K562 (cell line): Measurements from ENCODE around the gene WASL. TPM values are rescaled to one million over a fixed set of nuclear protein-coding genes. Genes with fewer than 3 reads are reported as not detected.
A peak's percentile ranks its signal among the peaks of the same experiment; 100 is the strongest.

Experiments used
- BRD9 ChIP-seq: fragments of 450-650 bp; IDR thresholded peaks from 2 replicates; pipeline ENCODE4 v1.6.1; 2018; ENCODE audit warnings: low read depth; ENCODE audit not compliant: partially characterized antibody
- HLTF ChIP-seq: fragments of 450-650 bp; IDR thresholded peaks from 2 replicates; pipeline ENCODE4 v1.6.1; 2016
- XRCC3 ChIP-seq: fragments of 450-650 bp; IDR thresholded peaks from 2 replicates; pipeline ENCODE4 v1.6.1; 2017; ENCODE audit warnings: mild to moderate bottlenecking, moderate library complexity
- ZKSCAN1 ChIP-seq: fragments of 150-350 bp; IDR thresholded peaks from 2 replicates; pipeline ENCODE4 v1.6.1; 2016; ENCODE audit warnings: low read depth, low read length
- ZNF324 ChIP-seq: fragments of 250-450 bp; sonication (Bioruptor Pico); IDR thresholded peaks from 2 replicates; pipeline ENCODE4 v1.4.0; 2020; ENCODE audit warnings: mild to moderate bottlenecking
- polyA plus RNA-seq, 8 experiments: library from polyadenylated mRNA; depleted of rRNA in 4 of 8; stranded (reverse) in 5 of 8; unstranded in 3 of 8; fragments of >200 nt; fragmentation: Nextera tagmentation in 2 of 8; fragmentation: Illumina TruSeq in 1 of 8; extraction: Ambion mirVana in 2 of 8; extraction: Trizol in 1 of 8; gene quantifications; 2 replicates each; pipeline versions ENCODE4 v1.2.1 to v1.2.3, GENCODE V29; 2011 to 2014; ENCODE audit warnings: inconsistent platforms in 1 of 8, missing spikeins in 1 of 8
- total RNA-seq, 7 experiments: library from RNA; depleted of rRNA in 6 of 7; stranded (reverse); fragments of >200 nt in 6 of 7; fragmentation: Illumina TruSeq in 2 of 7; extraction: Trizol in 2 of 7; gene quantifications; 2 replicates each; pipeline versions ENCODE4 v1.2.1 to v1.2.3, GENCODE V29; 2011 to 2021; ENCODE audit warnings: low replicate concordance in 1 of 7
- TF ChIP-seq, protein P1 (sequence below): fragments of 450-650 bp; IDR thresholded peaks from 2 replicates; pipeline ENCODE4 v1.6.1; 2016; ENCODE audit warnings: low read depth
- TF ChIP-seq, protein P2 (sequence below): sonication (generic); formaldehyde crosslinking; IDR thresholded peaks from 2 replicates; pipeline ENCODE4 v1.8.0; 2023; ENCODE audit warnings: mild to moderate bottlenecking, missing genetic modification reagents
- TF ChIP-seq, protein P3 (sequence below), 2 experiments: fragments of 450-650 bp; formaldehyde crosslinking in 1 of 2; IDR thresholded peaks; 2 replicates each; pipeline versions ENCODE4 v1.4.0 to v1.6.1; 2014 to 2020; ENCODE audit warnings: mild to moderate bottlenecking in 2 of 2, borderline replicate concordance in 1 of 2, low read depth in 1 of 2

WASL gene
- total and polyA plus RNA-seq, 9 of the 15 experiments (the other 6 are each of a cell fraction or from before 2014, with no cell fraction given) = 3.2 to 13.9 (median 8.3) TPM

DNA sequence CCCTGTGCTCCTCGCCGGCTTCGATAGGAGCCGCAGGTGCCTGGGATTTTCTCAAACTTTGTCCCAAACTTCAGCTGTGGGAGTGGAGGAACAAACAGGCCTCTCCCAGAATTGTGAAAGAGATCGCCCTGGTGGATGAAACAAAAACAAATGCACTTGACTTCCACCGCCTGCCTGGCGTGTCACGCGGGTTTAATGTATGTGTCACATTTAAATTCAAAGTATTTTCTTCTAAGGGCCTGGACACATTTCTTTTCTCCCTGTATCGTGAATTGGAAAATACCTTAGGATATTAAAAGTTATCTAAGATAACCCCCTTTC is 694 bp upstream of the WASL start (continued):
- TF ChIP-seq, protein P1, sequence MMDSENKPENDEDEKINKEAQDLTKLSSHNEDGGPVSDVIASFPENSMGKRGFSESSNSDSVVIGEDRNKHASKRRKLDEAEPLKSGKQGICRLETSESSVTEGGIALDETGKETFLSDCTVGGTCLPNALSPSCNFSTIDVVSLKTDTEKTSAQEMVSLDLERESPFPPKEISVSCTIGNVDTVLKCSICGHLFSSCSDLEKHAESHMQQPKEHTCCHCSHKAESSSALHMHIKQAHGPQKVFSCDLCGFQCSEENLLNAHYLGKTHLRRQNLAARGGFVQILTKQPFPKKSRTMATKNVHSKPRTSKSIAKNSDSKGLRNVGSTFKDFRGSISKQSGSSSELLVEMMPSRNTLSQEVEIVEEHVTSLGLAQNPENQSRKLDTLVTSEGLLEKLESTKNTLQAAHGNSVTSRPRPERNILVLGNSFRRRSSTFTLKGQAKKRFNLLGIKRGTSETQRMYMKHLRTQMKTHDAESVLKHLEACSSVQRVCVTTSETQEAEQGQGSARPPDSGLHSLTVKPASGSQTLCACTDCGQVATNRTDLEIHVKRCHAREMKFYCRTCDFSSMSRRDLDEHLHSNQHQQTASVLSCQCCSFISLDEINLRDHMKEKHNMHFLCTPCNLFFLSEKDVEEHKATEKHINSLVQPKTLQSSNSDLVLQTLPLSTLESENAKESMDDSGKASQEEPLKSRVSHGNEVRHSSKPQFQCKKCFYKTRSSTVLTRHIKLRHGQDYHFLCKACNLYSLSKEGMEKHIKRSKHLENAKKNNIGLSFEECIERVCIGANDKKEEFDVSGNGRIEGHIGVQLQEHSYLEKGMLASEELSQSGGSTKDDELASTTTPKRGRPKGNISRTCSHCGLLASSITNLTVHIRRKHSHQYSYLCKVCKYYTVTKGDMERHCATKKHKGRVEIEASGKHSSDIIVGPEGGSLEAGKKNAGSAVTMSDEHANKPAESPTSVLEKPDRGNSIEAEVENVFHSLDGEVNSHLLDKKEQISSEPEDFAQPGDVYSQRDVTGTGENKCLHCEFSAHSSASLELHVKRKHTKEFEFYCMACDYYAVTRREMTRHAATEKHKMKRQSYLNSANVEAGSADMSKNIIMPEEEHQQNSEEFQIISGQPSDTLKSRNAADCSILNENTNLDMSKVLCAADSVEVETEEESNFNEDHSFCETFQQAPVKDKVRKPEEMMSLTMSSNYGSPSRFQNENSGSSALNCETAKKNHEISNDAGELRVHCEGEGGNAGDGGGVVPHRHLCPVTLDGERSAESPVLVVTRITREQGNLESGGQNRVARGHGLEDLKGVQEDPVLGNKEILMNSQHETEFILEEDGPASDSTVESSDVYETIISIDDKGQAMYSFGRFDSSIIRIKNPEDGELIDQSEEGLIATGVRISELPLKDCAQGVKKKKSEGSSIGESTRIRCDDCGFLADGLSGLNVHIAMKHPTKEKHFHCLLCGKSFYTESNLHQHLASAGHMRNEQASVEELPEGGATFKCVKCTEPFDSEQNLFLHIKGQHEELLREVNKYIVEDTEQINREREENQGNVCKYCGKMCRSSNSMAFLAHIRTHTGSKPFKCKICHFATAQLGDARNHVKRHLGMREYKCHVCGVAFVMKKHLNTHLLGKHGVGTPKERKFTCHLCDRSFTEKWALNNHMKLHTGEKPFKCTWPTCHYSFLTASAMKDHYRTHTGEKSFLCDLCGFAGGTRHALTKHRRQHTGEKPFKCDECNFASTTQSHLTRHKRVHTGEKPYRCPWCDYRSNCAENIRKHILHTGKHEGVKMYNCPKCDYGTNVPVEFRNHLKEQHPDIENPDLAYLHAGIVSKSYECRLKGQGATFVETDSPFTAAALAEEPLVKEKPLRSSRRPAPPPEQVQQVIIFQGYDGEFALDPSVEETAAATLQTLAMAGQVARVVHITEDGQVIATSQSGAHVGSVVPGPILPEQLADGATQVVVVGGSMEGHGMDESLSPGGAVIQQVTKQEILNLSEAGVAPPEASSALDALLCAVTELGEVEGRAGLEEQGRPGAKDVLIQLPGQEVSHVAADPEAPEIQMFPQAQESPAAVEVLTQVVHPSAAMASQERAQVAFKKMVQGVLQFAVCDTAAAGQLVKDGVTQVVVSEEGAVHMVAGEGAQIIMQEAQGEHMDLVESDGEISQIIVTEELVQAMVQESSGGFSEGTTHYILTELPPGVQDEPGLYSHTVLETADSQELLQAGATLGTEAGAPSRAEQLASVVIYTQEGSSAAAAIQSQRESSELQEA = no peak
- TF ChIP-seq ZKSCAN1 (no peak), XRCC3 (no peak), BRD9 (peak; percentile 84), HLTF (0 out of 2 replicates have a peak, but pooled peaks have one; percentile 7), ZNF324 (CRISPR knock-in tag) (no peak)
- TF ChIP-seq, protein P2, sequence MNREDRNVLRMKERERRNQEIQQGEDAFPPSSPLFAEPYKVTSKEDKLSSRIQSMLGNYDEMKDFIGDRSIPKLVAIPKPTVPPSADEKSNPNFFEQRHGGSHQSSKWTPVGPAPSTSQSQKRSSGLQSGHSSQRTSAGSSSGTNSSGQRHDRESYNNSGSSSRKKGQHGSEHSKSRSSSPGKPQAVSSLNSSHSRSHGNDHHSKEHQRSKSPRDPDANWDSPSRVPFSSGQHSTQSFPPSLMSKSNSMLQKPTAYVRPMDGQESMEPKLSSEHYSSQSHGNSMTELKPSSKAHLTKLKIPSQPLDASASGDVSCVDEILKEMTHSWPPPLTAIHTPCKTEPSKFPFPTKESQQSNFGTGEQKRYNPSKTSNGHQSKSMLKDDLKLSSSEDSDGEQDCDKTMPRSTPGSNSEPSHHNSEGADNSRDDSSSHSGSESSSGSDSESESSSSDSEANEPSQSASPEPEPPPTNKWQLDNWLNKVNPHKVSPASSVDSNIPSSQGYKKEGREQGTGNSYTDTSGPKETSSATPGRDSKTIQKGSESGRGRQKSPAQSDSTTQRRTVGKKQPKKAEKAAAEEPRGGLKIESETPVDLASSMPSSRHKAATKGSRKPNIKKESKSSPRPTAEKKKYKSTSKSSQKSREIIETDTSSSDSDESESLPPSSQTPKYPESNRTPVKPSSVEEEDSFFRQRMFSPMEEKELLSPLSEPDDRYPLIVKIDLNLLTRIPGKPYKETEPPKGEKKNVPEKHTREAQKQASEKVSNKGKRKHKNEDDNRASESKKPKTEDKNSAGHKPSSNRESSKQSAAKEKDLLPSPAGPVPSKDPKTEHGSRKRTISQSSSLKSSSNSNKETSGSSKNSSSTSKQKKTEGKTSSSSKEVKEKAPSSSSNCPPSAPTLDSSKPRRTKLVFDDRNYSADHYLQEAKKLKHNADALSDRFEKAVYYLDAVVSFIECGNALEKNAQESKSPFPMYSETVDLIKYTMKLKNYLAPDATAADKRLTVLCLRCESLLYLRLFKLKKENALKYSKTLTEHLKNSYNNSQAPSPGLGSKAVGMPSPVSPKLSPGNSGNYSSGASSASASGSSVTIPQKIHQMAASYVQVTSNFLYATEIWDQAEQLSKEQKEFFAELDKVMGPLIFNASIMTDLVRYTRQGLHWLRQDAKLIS (CRISPR knock-in tag) = no peak
- TF ChIP-seq, protein P3, sequence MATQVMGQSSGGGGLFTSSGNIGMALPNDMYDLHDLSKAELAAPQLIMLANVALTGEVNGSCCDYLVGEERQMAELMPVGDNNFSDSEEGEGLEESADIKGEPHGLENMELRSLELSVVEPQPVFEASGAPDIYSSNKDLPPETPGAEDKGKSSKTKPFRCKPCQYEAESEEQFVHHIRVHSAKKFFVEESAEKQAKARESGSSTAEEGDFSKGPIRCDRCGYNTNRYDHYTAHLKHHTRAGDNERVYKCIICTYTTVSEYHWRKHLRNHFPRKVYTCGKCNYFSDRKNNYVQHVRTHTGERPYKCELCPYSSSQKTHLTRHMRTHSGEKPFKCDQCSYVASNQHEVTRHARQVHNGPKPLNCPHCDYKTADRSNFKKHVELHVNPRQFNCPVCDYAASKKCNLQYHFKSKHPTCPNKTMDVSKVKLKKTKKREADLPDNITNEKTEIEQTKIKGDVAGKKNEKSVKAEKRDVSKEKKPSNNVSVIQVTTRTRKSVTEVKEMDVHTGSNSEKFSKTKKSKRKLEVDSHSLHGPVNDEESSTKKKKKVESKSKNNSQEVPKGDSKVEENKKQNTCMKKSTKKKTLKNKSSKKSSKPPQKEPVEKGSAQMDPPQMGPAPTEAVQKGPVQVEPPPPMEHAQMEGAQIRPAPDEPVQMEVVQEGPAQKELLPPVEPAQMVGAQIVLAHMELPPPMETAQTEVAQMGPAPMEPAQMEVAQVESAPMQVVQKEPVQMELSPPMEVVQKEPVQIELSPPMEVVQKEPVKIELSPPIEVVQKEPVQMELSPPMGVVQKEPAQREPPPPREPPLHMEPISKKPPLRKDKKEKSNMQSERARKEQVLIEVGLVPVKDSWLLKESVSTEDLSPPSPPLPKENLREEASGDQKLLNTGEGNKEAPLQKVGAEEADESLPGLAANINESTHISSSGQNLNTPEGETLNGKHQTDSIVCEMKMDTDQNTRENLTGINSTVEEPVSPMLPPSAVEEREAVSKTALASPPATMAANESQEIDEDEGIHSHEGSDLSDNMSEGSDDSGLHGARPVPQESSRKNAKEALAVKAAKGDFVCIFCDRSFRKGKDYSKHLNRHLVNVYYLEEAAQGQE (IDR thresholded peaks at IDR 0.05; ENCODE audit: borderline replicate concordance) = peak; percentile 3; the same call in 1 of the 2 replicates
- TF ChIP-seq, protein P3 (CRISPR knock-in tag; IDR thresholded peaks at IDR 0.05; ENCODE audit: low read depth) = no peak
